HepG2 (cell line): ENCODE results near the gene PATZ1. TPM values are rescaled to one million over a fixed set of nuclear protein-coding genes. Genes with fewer than 3 reads are reported as not detected.
A peak's percentile ranks its signal among the peaks of the same experiment; 100 is the strongest.

Source experiments
- FOSL1 ChIP-seq: sonication (generic); formaldehyde crosslinking; IDR thresholded peaks from 2 replicates; pipeline ENCODE4 v1.9.0; 2021; ENCODE audit warnings: missing genetic modification reagents, borderline replicate concordance
- HCFC1 ChIP-seq: fragments of 150-350 bp; IDR thresholded peaks from 2 replicates; pipeline ENCODE4 v1.6.1; 2014; ENCODE audit warnings: low read depth, low read length
- KDM3A ChIP-seq: IDR thresholded peaks from 2 replicates; pipeline ENCODE4 v1.6.1; 2018; ENCODE audit warnings: low read depth, missing compliant biosample characterization
- LCORL ChIP-seq, 2 experiments: fragments of 450-650 bp in 1 of 2; sonication (generic) in 1 of 2; formaldehyde crosslinking in 1 of 2; IDR thresholded peaks; 2 replicates each; pipeline versions ENCODE4 v1.5.0 to v1.6.1; 2017 to 2020; ENCODE audit warnings: antibody characterized with exemption in 1 of 2, missing genetic modification reagents in 1 of 2
- MAZ ChIP-seq, 2 experiments: sonication (generic) in 1 of 2; formaldehyde crosslinking in 1 of 2; IDR thresholded peaks; 2 replicates each; pipeline versions ENCODE4 v1.5.0 to v1.6.1; 2012 to 2020; ENCODE audit warnings: low read depth in 2 of 2, mild to moderate bottlenecking in 2 of 2, borderline replicate concordance in 1 of 2, improper control_type of control experiment in 1 of 2, low read length in 1 of 2, missing genetic modification reagents in 1 of 2, moderate library complexity in 1 of 2
- MEIS1 ChIP-seq: sonication (generic); formaldehyde crosslinking; IDR thresholded peaks from 2 replicates; pipeline ENCODE4 v1.9.0; 2021; ENCODE audit warnings: mild to moderate bottlenecking, missing genetic modification reagents, moderate library complexity, borderline replicate concordance
- MYC ChIP-seq: sonication (generic); formaldehyde crosslinking; IDR thresholded peaks from 2 replicates; pipeline ENCODE4 v1.9.0; 2021; ENCODE audit warnings: missing genetic modification reagents, borderline replicate concordance
- PTBP1 ChIP-seq: fragments of 200-400 bp; formaldehyde crosslinking; IDR thresholded peaks from 2 replicates; pipeline ENCODE4 v1.6.1; 2018; ENCODE audit warnings: low read length, low read depth; ENCODE audit not compliant: poor library complexity, severe bottlenecking
- REL ChIP-seq: sonication (generic); formaldehyde crosslinking; conservative IDR thresholded peaks from 2 replicates; pipeline ENCODE4 v1.8.0; 2022; ENCODE audit warnings: mild to moderate bottlenecking, missing genetic modification reagents, moderate library complexity
- RXRA ChIP-seq: sonication (generic); formaldehyde crosslinking; IDR thresholded peaks from 2 replicates; pipeline ENCODE4 v1.5.1; 2020; ENCODE audit warnings: missing genetic modification reagents
- SMAD1 ChIP-seq: sonication (generic); formaldehyde crosslinking; IDR thresholded peaks from 2 replicates; pipeline ENCODE4 v1.4.0; 2020; ENCODE audit warnings: missing genetic modification reagents, low read depth, mild to moderate bottlenecking, borderline replicate concordance
- SP1 ChIP-seq, 2 experiments: fragments of 450-650 bp in 1 of 2; sonication (generic) in 1 of 2; formaldehyde crosslinking in 1 of 2; IDR thresholded peaks; 2 replicates each; pipeline versions ENCODE4 v1.4.0 to v1.6.1; 2016 to 2020; ENCODE audit warnings: missing genetic modification reagents in 1 of 2
- SRSF4 ChIP-seq: fragments of 200-400 bp; formaldehyde crosslinking; IDR thresholded peaks from one replicate; pipeline ENCODE4 v1.6.1; 2018; ENCODE audit warnings: mild to moderate bottlenecking, low read depth, low read length, moderate library complexity; ENCODE audit not compliant: poor library complexity, severe bottlenecking
- TEF ChIP-seq: sonication (generic); formaldehyde crosslinking; IDR thresholded peaks from 2 replicates; pipeline ENCODE4 v1.5.0; 2020; ENCODE audit warnings: missing genetic modification reagents
- TGIF2 ChIP-seq: IDR thresholded peaks from 2 replicates; pipeline ENCODE4 v1.6.1; 2016; ENCODE audit warnings: control low read depth, missing compliant biosample characterization
- ZFY ChIP-seq: sonication (generic); formaldehyde crosslinking; IDR thresholded peaks from 2 replicates; pipeline ENCODE4 v1.4.0; 2020; ENCODE audit warnings: missing genetic modification reagents
- ZNF124 ChIP-seq: sonication (generic); formaldehyde crosslinking; IDR thresholded peaks from 2 replicates; pipeline ENCODE4 v1.4.0; 2020; ENCODE audit warnings: missing genetic modification reagents
- ZNF335 ChIP-seq: sonication (generic); formaldehyde crosslinking; IDR thresholded peaks from 2 replicates; pipeline ENCODE4 v1.4.0; 2020; ENCODE audit warnings: missing genetic modification reagents
- ZNF468 ChIP-seq: sonication (generic); formaldehyde crosslinking; IDR thresholded peaks from 2 replicates; pipeline ENCODE4 v1.8.0; 2022; ENCODE audit warnings: mild to moderate bottlenecking, moderate library complexity, missing genetic modification reagents
- ZNF615 ChIP-seq: sonication (generic); formaldehyde crosslinking; IDR thresholded peaks from 2 replicates; pipeline ENCODE4 v1.5.0; 2020; ENCODE audit warnings: mild to moderate bottlenecking, missing genetic modification reagents, borderline replicate concordance
- polyA plus RNA-seq, 8 experiments: library from polyadenylated mRNA; depleted of rRNA in 3 of 8; stranded (reverse) in 7 of 8; unstranded in 1 of 8; fragments of >200 nt; fragmentation: Illumina TruSeq in 4 of 8; extraction: Trizol in 4 of 8; gene quantifications; 2 replicates each; pipeline versions ENCODE4 v1.2.1 to v1.2.3, GENCODE V29; 2011 to 2016; ENCODE audit warnings: low read depth in 4 of 8, missing spikeins in 1 of 8, mixed read lengths in 1 of 8; ENCODE audit not compliant: insufficient read depth in 1 of 8
- total RNA-seq, 5 experiments: library from RNA; depleted of rRNA; stranded (reverse); fragments of >200 nt; fragmentation: Illumina TruSeq; extraction: Trizol; gene quantifications; 2 replicates each; pipeline ENCODE4 v1.2.3, GENCODE V29; 2016; ENCODE audit warnings: low read depth in 1 of 5
- TF ChIP-seq, protein P1 (sequence below): sonication (generic); formaldehyde crosslinking; IDR thresholded peaks from 2 replicates; pipeline ENCODE4 v1.5.0; 2020; ENCODE audit warnings: mild to moderate bottlenecking, missing genetic modification reagents
- TF ChIP-seq, protein P2 (sequence below): sonication (generic); formaldehyde crosslinking; IDR thresholded peaks from 2 replicates; pipeline ENCODE4 v1.4.0; 2020; ENCODE audit warnings: missing genetic modification reagents
- TF ChIP-seq, protein P3 (sequence below): sonication (generic); formaldehyde crosslinking; conservative IDR thresholded peaks from 2 replicates; pipeline ENCODE4 v1.8.0; 2022; ENCODE audit warnings: low read depth, missing genetic modification reagents

Gene PATZ1
- total and polyA plus RNA-seq, 2 of the 13 experiments (the other 11 are each of a cell fraction or from before 2014, with no cell fraction given): 24.9 to 30.5 TPM

GRCh38 chr22:31350410-31350863, 4.3 kb upstream of the PATZ1 start (continued):
- TF ChIP-seq TEF (CRISPR knock-in tag) (no peak), RXRA (no peak), ZNF468 (CRISPR knock-in tag) (no peak), ZNF335 (CRISPR knock-in tag) (no peak), FOSL1 (CRISPR knock-in tag) (no peak), SP1 (IDR thresholded peaks at IDR 0.05) (no peak), SP1 (CRISPR knock-in tag; IDR thresholded peaks at IDR 0.05) (no peak), HCFC1 (no peak), ZFY (CRISPR knock-in tag) (peak; percentile 29; the same call in 1 of the 2 replicates), ZNF124 (CRISPR knock-in tag) (no peak), LCORL (IDR thresholded peaks at IDR 0.05) (no peak), LCORL (CRISPR knock-in tag; IDR thresholded peaks at IDR 0.05) (0 out of 2 replicates have a peak, but pooled peaks have one; percentile 45), SRSF4 (no peak), TGIF2 (CRISPR knock-in tag) (peak; percentile 34; the same call in 1 of the 2 replicates), MEIS1 (CRISPR knock-in tag) (no peak), KDM3A (CRISPR knock-in tag) (no peak), REL (no peak), ZNF615 (CRISPR knock-in tag) (no peak), MYC (CRISPR knock-in tag) (no peak), MAZ (IDR thresholded peaks at IDR 0.05; ENCODE audit: borderline replicate concordance, low read depth, low read length) (no peak), MAZ (CRISPR knock-in tag; IDR thresholded peaks at IDR 0.05; ENCODE audit: low read depth) (0 out of 2 replicates have a peak, but pooled peaks have one; percentile 33), SMAD1 (no peak), PTBP1 (no peak)
- TF ChIP-seq, protein P1, sequence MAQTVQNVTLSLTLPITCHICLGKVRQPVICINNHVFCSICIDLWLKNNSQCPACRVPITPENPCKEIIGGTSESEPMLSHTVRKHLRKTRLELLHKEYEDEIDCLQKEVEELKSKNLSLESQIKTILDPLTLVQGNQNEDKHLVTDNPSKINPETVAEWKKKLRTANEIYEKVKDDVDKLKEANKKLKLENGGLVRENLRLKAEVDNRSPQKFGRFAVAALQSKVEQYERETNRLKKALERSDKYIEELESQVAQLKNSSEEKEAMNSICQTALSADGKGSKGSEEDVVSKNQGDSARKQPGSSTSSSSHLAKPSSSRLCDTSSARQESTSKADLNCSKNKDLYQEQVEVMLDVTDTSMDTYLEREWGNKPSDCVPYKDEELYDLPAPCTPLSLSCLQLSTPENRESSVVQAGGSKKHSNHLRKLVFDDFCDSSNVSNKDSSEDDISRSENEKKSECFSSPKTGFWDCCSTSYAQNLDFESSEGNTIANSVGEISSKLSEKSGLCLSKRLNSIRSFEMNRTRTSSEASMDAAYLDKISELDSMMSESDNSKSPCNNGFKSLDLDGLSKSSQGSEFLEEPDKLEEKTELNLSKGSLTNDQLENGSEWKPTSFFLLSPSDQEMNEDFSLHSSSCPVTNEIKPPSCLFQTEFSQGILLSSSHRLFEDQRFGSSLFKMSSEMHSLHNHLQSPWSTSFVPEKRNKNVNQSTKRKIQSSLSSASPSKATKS (CRISPR knock-in tag): no peak
- TF ChIP-seq, protein P2, sequence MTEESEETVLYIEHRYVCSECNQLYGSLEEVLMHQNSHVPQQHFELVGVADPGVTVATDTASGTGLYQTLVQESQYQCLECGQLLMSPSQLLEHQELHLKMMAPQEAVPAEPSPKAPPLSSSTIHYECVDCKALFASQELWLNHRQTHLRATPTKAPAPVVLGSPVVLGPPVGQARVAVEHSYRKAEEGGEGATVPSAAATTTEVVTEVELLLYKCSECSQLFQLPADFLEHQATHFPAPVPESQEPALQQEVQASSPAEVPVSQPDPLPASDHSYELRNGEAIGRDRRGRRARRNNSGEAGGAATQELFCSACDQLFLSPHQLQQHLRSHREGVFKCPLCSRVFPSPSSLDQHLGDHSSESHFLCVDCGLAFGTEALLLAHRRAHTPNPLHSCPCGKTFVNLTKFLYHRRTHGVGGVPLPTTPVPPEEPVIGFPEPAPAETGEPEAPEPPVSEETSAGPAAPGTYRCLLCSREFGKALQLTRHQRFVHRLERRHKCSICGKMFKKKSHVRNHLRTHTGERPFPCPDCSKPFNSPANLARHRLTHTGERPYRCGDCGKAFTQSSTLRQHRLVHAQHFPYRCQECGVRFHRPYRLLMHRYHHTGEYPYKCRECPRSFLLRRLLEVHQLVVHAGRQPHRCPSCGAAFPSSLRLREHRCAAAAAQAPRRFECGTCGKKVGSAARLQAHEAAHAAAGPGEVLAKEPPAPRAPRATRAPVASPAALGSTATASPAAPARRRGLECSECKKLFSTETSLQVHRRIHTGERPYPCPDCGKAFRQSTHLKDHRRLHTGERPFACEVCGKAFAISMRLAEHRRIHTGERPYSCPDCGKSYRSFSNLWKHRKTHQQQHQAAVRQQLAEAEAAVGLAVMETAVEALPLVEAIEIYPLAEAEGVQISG (CRISPR knock-in tag): peak; percentile 33; the same call in 1 of the 2 replicates
- TF ChIP-seq, protein P3, sequence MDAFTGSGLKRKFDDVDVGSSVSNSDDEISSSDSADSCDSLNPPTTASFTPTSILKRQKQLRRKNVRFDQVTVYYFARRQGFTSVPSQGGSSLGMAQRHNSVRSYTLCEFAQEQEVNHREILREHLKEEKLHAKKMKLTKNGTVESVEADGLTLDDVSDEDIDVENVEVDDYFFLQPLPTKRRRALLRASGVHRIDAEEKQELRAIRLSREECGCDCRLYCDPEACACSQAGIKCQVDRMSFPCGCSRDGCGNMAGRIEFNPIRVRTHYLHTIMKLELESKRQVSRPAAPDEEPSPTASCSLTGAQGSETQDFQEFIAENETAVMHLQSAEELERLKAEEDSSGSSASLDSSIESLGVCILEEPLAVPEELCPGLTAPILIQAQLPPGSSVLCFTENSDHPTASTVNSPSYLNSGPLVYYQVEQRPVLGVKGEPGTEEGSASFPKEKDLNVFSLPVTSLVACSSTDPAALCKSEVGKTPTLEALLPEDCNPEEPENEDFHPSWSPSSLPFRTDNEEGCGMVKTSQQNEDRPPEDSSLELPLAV (CRISPR knock-in tag): no peak
